Kidney tubule cell (primary cell): Measurements from ENCODE around the gene CISD3.

Experiments
- DNase-seq: peaks from one replicate; pipeline ENCODE4 v3.0.0-alpha.2; 2018; ENCODE audit warnings: low spot score

CISD3 gene

GRCh38 chr17:38729886-38730525, at the start of gene CISD3:
CISD3 (plus strand) TSS chr17:38730341; CDS start chr17:38730359, 18 bp downstream.
- peak; percentile 90 for DNase-seq

GRCh38 chr17:38681096-38681495, 49.0 kb upstream of the CISD3 start:
- no peak for DNase-seq

- DNase-seq = no peak
Observed at GRCh38 chr17:38685491-38685890, 44.6 kb upstream of the CISD3 start.

GRCh38 chr17:38687286-38687685, 42.9 kb upstream of the CISD3 start:
- no peak for DNase-seq

- DNase-seq = no peak
Observed at GRCh38 chr17:38690386-38690785, 39.8 kb upstream of the CISD3 start.

GRCh38 chr17:38691154-38691553, 39.0 kb upstream of the CISD3 start:
- no peak for DNase-seq

GRCh38 chr17:38693700-38694329, 36.3 kb upstream of the CISD3 start:
- DNase-seq = no peak

GRCh38 chr17:38697061-38697820, 32.9 kb upstream of the CISD3 start:
- no peak for DNase-seq

- DNase-seq = no peak
Observed at GRCh38 chr17:38698760-38699159, 31.4 kb upstream of the CISD3 start.

- DNase-seq = peak; percentile 83
Observed at GRCh38 chr17:38701504-38702165, 28.5 kb upstream of the CISD3 start.

GRCh38 chr17:38702166-38702915, 27.8 kb upstream of the CISD3 start:
- peak; percentile 87 for DNase-seq

GRCh38 chr17:38702916-38703741, 27.0 kb upstream of the CISD3 start:
- peak; percentile 35 for DNase-seq

- peak; percentile 94 for DNase-seq
Observed at GRCh38 chr17:38703742-38704605, 26.2 kb upstream of the CISD3 start.

- DNase-seq = peak; percentile 79
Observed at GRCh38 chr17:38704606-38705522, 25.3 kb upstream of the CISD3 start, which contains the start of gene MLLT6. MLLT6 (plus strand) TSS chr17:38705273; CDS start chr17:38705633, 360 bp downstream.

GRCh38 chr17:38705523-38705802, 24.7 kb upstream of the CISD3 start:
- DNase-seq = no peak

- peak; percentile 52 for DNase-seq
Observed at GRCh38 chr17:38705803-38706504, 24.2 kb upstream of the CISD3 start.

GRCh38 chr17:38706505-38707216, 23.5 kb upstream of the CISD3 start:
- no peak for DNase-seq
